ENCODE measurements around the gene GAREM1. TPM values are rescaled to one million over a fixed set of nuclear protein-coding genes. Genes with fewer than 3 reads are reported as not detected.
A peak's percentile ranks its signal among the peaks of the same experiment; 100 is the strongest.

The GAREM1 gene
- total and polyA plus RNA-seq, 2 donors (not counting 3 experiments of a cell fraction or from before 2014, with no cell fraction given) = 0.69 to 1.0 TPM

- dilution Hi-C loops (cut with MboI; ENCODE audit: extremely low pct_ligation_motif_present, low sequenced_read_pairs) = no loop called here
- Histone ChIP-seq H2AFZ (ENCODE audit: low read depth, low read length) (no peak overlapping the region), H3K4me1 (ENCODE audit: control insufficient read depth, extremely low read depth, insufficient read depth, low read length) (no peaks in the 10 kb centered on the region), H4K20me1 (replicated peaks; ENCODE audit: control insufficient read depth, extremely low read depth, insufficient read depth, low read length) (no peaks in the 10 kb centered on the region), H3K36me3 (ENCODE audit: control insufficient read depth in 2 of 2, extremely low read depth in 1 of 2, insufficient read depth in 2 of 2, low read length in 2 of 2) (no peaks in the 10 kb centered on the region), H3K27ac (ENCODE audit: insufficient read depth, low read depth, low read length) (no peak overlapping the region), H3K79me2 (ENCODE audit: control insufficient read depth, insufficient read depth, low read length) (no peaks in the 10 kb centered on the region), H3K4me2 (ENCODE audit: insufficient read depth, low read length) (no peak overlapping the region), H3K9me3 (replicated peaks; ENCODE audit: control insufficient read depth, insufficient read depth, low read length) (no peaks in the 10 kb centered on the region), H3K27me3 (ENCODE audit: control insufficient read depth in 2 of 2, insufficient read depth in 2 of 2, low read length in 2 of 2) (peaks cover 0 to 2% of the 10 kb centered on the region in 2 experiments), H3K4me3 (replicated peaks in 1 of 3; ENCODE audit: insufficient read depth in 1 of 3, low read depth in 1 of 3, low read length in 3 of 3) (no peak overlapping the region), H3K9me1 (replicated peaks; ENCODE audit: control insufficient read depth, extremely low read depth, insufficient read depth, low read length) (no peaks in the 10 kb centered on the region), H3K9ac (replicated peaks; ENCODE audit: extremely low read depth, insufficient read depth, low read length) (no peak overlapping the region)
- no peak for FAIRE-seq
- POLR2A ChIA-PET = no interaction called here
- intact Hi-C loops (cut with micrococcal nuclease) = loop anchor here (2.0 kb wide), 1 partner anchor 39 kb away; no protein-coding TSS in a partner anchor
- TF ChIP-seq GATA2 (IDR thresholded peaks at IDR 0.05; ENCODE audit: insufficient read depth, insufficient read length, low read depth, low read length) = no peak
- no peak for TF ChIP-seq CTCF (IDR thresholded peaks at IDR 0.05; ENCODE audit: extremely low read depth in 1 of 2, insufficient read depth in 1 of 2, low read depth in 1 of 2, low read length in 2 of 2)
- DNase-seq (ENCODE audit: low read depth, low spot score) = no peak
- CTCF ChIA-PET = no interaction called here
- BruUV-seq (replicated peaks) = no TSS peak
Observed at GRCh38 chr18:32443706-32444215, 26.9 kb downstream of the GAREM1 start.

DNA sequence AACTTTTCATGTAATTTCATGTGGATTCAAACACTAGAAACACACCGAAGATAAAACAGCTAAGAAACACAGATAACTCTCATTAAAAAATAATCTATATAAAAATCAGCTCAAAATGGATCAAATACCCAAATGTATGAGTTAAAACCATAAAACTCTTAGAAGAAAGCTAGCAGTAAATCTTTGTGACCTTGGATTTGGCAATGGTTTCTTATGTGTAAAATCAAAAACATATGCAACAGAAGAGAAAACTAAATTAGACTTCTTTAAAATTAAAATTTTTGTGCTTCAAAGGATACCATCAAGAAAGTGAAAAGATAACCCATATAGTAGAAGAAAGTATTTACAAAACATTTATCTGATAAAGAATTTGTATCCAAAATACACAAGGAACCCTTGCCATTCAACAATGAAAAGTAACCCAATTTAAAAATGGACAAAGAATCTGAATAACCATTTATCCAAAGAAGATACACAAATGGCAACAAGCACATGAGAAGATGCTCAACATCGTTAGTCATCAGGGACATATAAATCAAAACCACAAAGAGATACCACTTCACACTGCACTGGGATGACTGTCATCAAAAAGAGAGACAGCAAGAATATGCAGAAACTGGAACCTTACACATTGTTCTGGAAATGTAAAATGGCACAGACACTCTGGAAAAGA lies 27.5 kb downstream of the GAREM1 start:
- H3K4me1 ChIP-seq (ENCODE audit: control insufficient read depth, extremely low read depth, insufficient read depth, low read length) = no peaks in the 10 kb centered on the region
- FAIRE-seq (peak; percentile 28), DNase-seq (ENCODE audit: low read depth, low spot score) (no peak)
- no peaks in the 10 kb centered on the region for H3K9me3 ChIP-seq (replicated peaks; ENCODE audit: control insufficient read depth, insufficient read depth, low read length)
- no peaks in the 10 kb centered on the region for H3K36me3 ChIP-seq (ENCODE audit: control insufficient read depth in 2 of 2, extremely low read depth in 1 of 2, insufficient read depth in 2 of 2, low read length in 2 of 2)
- TF ChIP-seq MYC (IDR thresholded peaks at IDR 0.05; ENCODE audit: low read depth, low read length) = no peak
- TF ChIP-seq POLR2A (IDR thresholded peaks at IDR 0.05; ENCODE audit: low read depth, low read length) = no peak
- TF ChIP-seq GATA2 (IDR thresholded peaks at IDR 0.05; ENCODE audit: insufficient read depth, insufficient read length, low read depth, low read length) = no peak
- no peak for TF ChIP-seq JUN (IDR thresholded peaks at IDR 0.05; ENCODE audit: borderline replicate concordance, insufficient read depth, insufficient read length, low read depth)
- no peak for TF ChIP-seq EZH2 (IDR thresholded peaks at IDR 0.05; ENCODE audit: borderline replicate concordance, low read depth, low read length, severe bottlenecking)
- no peak for TF ChIP-seq CTCF (IDR thresholded peaks at IDR 0.05; ENCODE audit: extremely low read depth in 1 of 2, insufficient read depth in 1 of 2, low read depth in 1 of 2, low read length in 2 of 2)
- TF ChIP-seq, protein P1, sequence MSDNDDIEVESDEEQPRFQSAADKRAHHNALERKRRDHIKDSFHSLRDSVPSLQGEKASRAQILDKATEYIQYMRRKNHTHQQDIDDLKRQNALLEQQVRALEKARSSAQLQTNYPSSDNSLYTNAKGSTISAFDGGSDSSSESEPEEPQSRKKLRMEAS (IDR thresholded peaks at IDR 0.05; ENCODE audit: insufficient read depth, insufficient read length) = no peak
- no peak for TF ChIP-seq FOS (IDR thresholded peaks at IDR 0.05; ENCODE audit: borderline replicate concordance, insufficient read depth, low read length)
- no peak for TF ChIP-seq POLR2AphosphoS5 (IDR thresholded peaks at IDR 0.05; ENCODE audit: insufficient read depth, low read depth, low read length)
- no TSS peak for BruUV-seq (replicated peaks)
- H3K27me3 ChIP-seq (ENCODE audit: control insufficient read depth in 2 of 2, insufficient read depth in 2 of 2, low read length in 2 of 2) = peaks cover 0 to 2% of the 10 kb centered on the region in 2 experiments
- no peaks in the 10 kb centered on the region for H3K79me2 ChIP-seq (ENCODE audit: control insufficient read depth, insufficient read depth, low read length)
- H3K4me3 ChIP-seq (replicated peaks in 1 of 3; ENCODE audit: insufficient read depth in 1 of 3, low read depth in 1 of 3, low read length in 3 of 3) = no peak overlapping the region
- H3K9ac ChIP-seq (replicated peaks; ENCODE audit: extremely low read depth, insufficient read depth, low read length) = no peak overlapping the region
- dilution Hi-C loops (cut with MboI; ENCODE audit: extremely low pct_ligation_motif_present, low sequenced_read_pairs) = no loop called here
- H2AFZ ChIP-seq (ENCODE audit: low read depth, low read length) = no peak overlapping the region
- no peak overlapping the region for H3K27ac ChIP-seq (ENCODE audit: insufficient read depth, low read depth, low read length)
- intact Hi-C loops (cut with micrococcal nuclease) = loop anchor here (2.0 kb wide), 1 partner anchor 38 kb away; no protein-coding TSS in a partner anchor
- ChIA-PET CTCF (interaction anchor here (1.4 to 1.6 kb wide), 2 partner anchors 27 to 154 kb away, joined by 3 to 4 read pairs; partner anchors contain the start of gene GAREM1), POLR2A (no interaction called here)
- no peaks in the 10 kb centered on the region for H3K9me1 ChIP-seq (replicated peaks; ENCODE audit: control insufficient read depth, extremely low read depth, insufficient read depth, low read length)
- no peaks in the 10 kb centered on the region for H4K20me1 ChIP-seq (replicated peaks; ENCODE audit: control insufficient read depth, extremely low read depth, insufficient read depth, low read length)
- no peak overlapping the region for H3K4me2 ChIP-seq (ENCODE audit: insufficient read depth, low read length)

Measured in endothelial cell of umbilical vein (primary cell).